HCT116 (cell line): ENCODE results near the gene INPP5B. TPM values are rescaled to one million over a fixed set of nuclear protein-coding genes. Genes with fewer than 3 reads are reported as not detected.

Experiments
- ATAC-seq: fragments of 200-7000 bp; cut with Tn5 transposase; 2 replicates; pipeline ENCODE4 v1.9.1; 2020; ENCODE audit warnings: mild to moderate bottlenecking, moderate library complexity
- BruUV-seq: library from RNA; stranded (reverse); fragments of 400-500 nt; replicated peaks from 2 replicates; lab custom pipeline; 2021; lab: Mats Ljungman, UMichigan
- CTCF ChIA-PET: fragments of 300-600 bp; sonication (Branson Sonifier 250); formaldehyde crosslinking; loops from one replicate; lab custom pipeline; 2021; ENCODE audit warnings: antibody characterized with exemption; lab: Charles Lee
- POLR2A ChIA-PET: fragments of 300-600, 350-600 bp; sonication (Branson Sonifier 250); formaldehyde crosslinking; loops from one replicate; lab custom pipeline; 2021; ENCODE audit warnings: antibody characterized with exemption; lab: Charles Lee
- RAD21 ChIA-PET, 2 experiments: fragments of 300-600 bp; sonication (Branson Sonifier 250); formaldehyde crosslinking; loops; one replicate each; lab custom pipeline; 2023; ENCODE audit warnings: low total read pairs in 2 of 2; ENCODE audit not compliant: uncharacterized antibody in 2 of 2, unreplicated experiment in 2 of 2, low non-redundant PET in 1 of 2; lab: Charles Lee
- DNase-seq: peaks from one replicate; pipeline ENCODE4 v3.0.0-alpha.2; 2010; ENCODE audit warnings: low read depth, low spot score
- H2AFZ ChIP-seq: fragments of 200-600 bp; shearing (Covaris generic), sonication (generic); 2 replicates; pipeline ENCODE4 v1.6.1; 2017; ENCODE audit warnings: low read depth, mixed run types, mixed read lengths, antibody characterized with exemption, low read length; ENCODE audit not compliant: poor library complexity, severe bottlenecking
- H3K27ac ChIP-seq: 2 replicates; pipeline ENCODE4 v1.5.1; 2012; ENCODE audit warnings: low read depth, low read length
- H3K27me3 ChIP-seq: fragments of 200-600 bp; sonication (generic); 2 replicates; pipeline ENCODE4 v1.6.1; 2016; ENCODE audit warnings: mixed run types, low read length, mixed read lengths; ENCODE audit not compliant: insufficient read depth
- H3K36me3 ChIP-seq, 2 experiments: fragments of 200-500 bp in 1 of 2; fragments of 200-600 bp in 1 of 2; sonication (Bioruptor generic) in 1 of 2; sonication (generic) in 1 of 2; 2 replicates each; pipeline versions ENCODE4 v1.5.1 to v1.6.1; 2014 to 2016; ENCODE audit warnings: low read length in 2 of 2, inconsistent platforms in 1 of 2, mixed read lengths in 1 of 2, mixed run types in 1 of 2; ENCODE audit not compliant: insufficient read depth in 2 of 2, control insufficient read depth in 1 of 2
- H3K4me1 ChIP-seq, 2 experiments: fragments of 200-600 bp in 1 of 2; sonication (generic) in 1 of 2; 2 replicates each; pipeline versions ENCODE4 v1.5.1 to v1.6.1; 2012 to 2017; ENCODE audit warnings: low read length in 2 of 2, inconsistent platforms in 1 of 2, mild to moderate bottlenecking in 1 of 2, mixed read lengths in 1 of 2, mixed run types in 1 of 2, moderate library complexity in 1 of 2; ENCODE audit not compliant: insufficient read depth in 2 of 2, control insufficient read depth in 1 of 2
- H3K4me2 ChIP-seq: fragments of 200-600 bp; sonication (generic); 2 replicates; pipeline ENCODE4 v1.6.1; 2017; ENCODE audit warnings: mixed run types, low read length, mixed read lengths
- H3K4me3 ChIP-seq, 2 experiments: fragments of 200-600 bp in 1 of 2; sonication (generic) in 1 of 2; replicated peaks in 1 of 2; 2 replicates each; pipeline ENCODE4 v1.5.1; 2011 to 2016; ENCODE audit warnings: low read length in 2 of 2, control low read depth in 1 of 2, low read depth in 1 of 2, mild to moderate bottlenecking in 1 of 2, mixed read lengths in 1 of 2, mixed run types in 1 of 2
- H3K79me2 ChIP-seq: fragments of 200-600 bp; sonication (generic); 2 replicates; pipeline ENCODE4 v1.6.1; 2017; ENCODE audit warnings: mild to moderate bottlenecking, mixed run types, low read length, moderate library complexity, mixed read lengths; ENCODE audit not compliant: insufficient read depth
- H3K9ac ChIP-seq: fragments of 200-600 bp; sonication (generic); 2 replicates; pipeline ENCODE4 v1.6.1; 2016; ENCODE audit warnings: low read length, mixed read lengths
- H3K9me2 ChIP-seq: fragments of 200-600 bp; sonication (generic), shearing (Covaris generic); 2 replicates; pipeline ENCODE4 v1.6.1; 2017; ENCODE audit warnings: mixed run types, mild to moderate bottlenecking, moderate library complexity; ENCODE audit not compliant: insufficient read depth
- H3K9me3 ChIP-seq, 2 experiments: fragments of 200-500 bp in 1 of 2; fragments of 200-600 bp in 1 of 2; sonication (Bioruptor generic) in 1 of 2; sonication (generic) in 1 of 2; 2 replicates each; pipeline ENCODE4 v1.6.1; 2014 to 2017; ENCODE audit warnings: low read length in 2 of 2, mixed read lengths in 2 of 2, inconsistent platforms in 1 of 2, low read depth in 1 of 2, mild to moderate bottlenecking in 1 of 2, mixed run types in 1 of 2, moderate library complexity in 1 of 2; ENCODE audit not compliant: control insufficient read depth in 1 of 2, insufficient read depth in 1 of 2
- H4K20me1 ChIP-seq: fragments of 200-600 bp; sonication (generic), shearing (Covaris generic); 2 replicates; pipeline ENCODE4 v1.6.1; 2017; ENCODE audit warnings: mixed run types, mild to moderate bottlenecking, moderate library complexity; ENCODE audit not compliant: insufficient read depth
- EZH2 ChIP-seq: fragments of 200-600 bp; sonication (generic); IDR thresholded peaks from 2 replicates; pipeline ENCODE4 v1.6.1; 2017; ENCODE audit warnings: antibody characterized with exemption, mixed run types
- POLR2AphosphoS5 ChIP-seq: IDR thresholded peaks from 2 replicates; pipeline ENCODE4 v1.6.1; 2011; ENCODE audit warnings: mild to moderate bottlenecking, low read depth, low read length, moderate library complexity
- ZBTB33 ChIP-seq: IDR thresholded peaks from 2 replicates; pipeline ENCODE4 v1.6.1; 2011; ENCODE audit warnings: mild to moderate bottlenecking, low read length, moderate library complexity; ENCODE audit not compliant: insufficient replicate concordance; ENCODE audit errors: extremely low read depth
- ZFX ChIP-seq: fragments of 450-650 bp; IDR thresholded peaks from 2 replicates; pipeline ENCODE4 v1.6.1; 2017
- ZNF274 ChIP-seq: fragments of 200-500 bp; sonication (Bioruptor generic); IDR thresholded peaks from 2 replicates; pipeline ENCODE4 v1.6.1; 2014; ENCODE audit warnings: mild to moderate bottlenecking, low read depth, low read length, inconsistent platforms
- intact Hi-C: fragments of 100-400 bp; cut with micrococcal nuclease; formaldehyde crosslinking; loops from 2 replicates; pipeline ENCODE4 v1.10.0; 2022
- total RNA-seq: library from RNA; stranded (reverse); gene quantifications from one replicate; pipeline ENCODE4 v1.2.1, GENCODE V29; 2021; ENCODE audit not compliant: unreplicated experiment

The INPP5B gene
- total RNA-seq, 1 experiment from 2014 or later = 20.8 TPM

GRCh38 chr1:37884145-37884544 is 62.7 kb downstream of the INPP5B start:
- Histone ChIP-seq H3K36me3 (peaks cover 6 to 25% of the 10 kb centered on the region in 2 experiments; a peak in 3 of 4 replicates), H3K4me3 (no peak overlapping the region), H3K9ac (no peak overlapping the region), H3K79me2 (no peaks in the 10 kb centered on the region), H4K20me1 (no peaks in the 10 kb centered on the region), H3K27ac (no peak overlapping the region), H3K9me2 (no peaks in the 10 kb centered on the region), H2AFZ (no peak overlapping the region), H3K9me3 (no peaks in the 10 kb centered on the region), H3K4me1 (no peaks in the 10 kb centered on the region), H3K27me3 (no peaks in the 10 kb centered on the region), H3K4me2 (no peak overlapping the region)
- POLR2A ChIA-PET = no interaction called here
- DNase-seq = no peak
- intact Hi-C loops = no loop called here
- no TSS peak for BruUV-seq
- CTCF ChIA-PET = interaction anchor here (0.6 kb wide), 1 partner anchor 922 kb away, joined by 3 read pairs; no protein-coding TSS in a partner anchor
- TF ChIP-seq ZFX = no peak
- no peak for ATAC-seq
- RAD21 ChIA-PET = no interaction called here

GRCh38 chr1:37883671-37884070 is 63.2 kb downstream of the INPP5B start:
- H3K4me3 ChIP-seq = no peak overlapping the region

More at GRCh38 chr1:37883671-37884070, 63.2 kb downstream of the INPP5B start:
- ChIA-PET POLR2A (no interaction called here), CTCF (no interaction called here), RAD21 (no interaction called here)
- Histone ChIP-seq H3K9me3 (no peaks in the 10 kb centered on the region), H2AFZ (no peak overlapping the region), H3K9me2 (no peaks in the 10 kb centered on the region), H3K4me2 (no peak overlapping the region), H3K36me3 (peaks cover 6 to 26% of the 10 kb centered on the region in 2 experiments; a peak in 3 of 4 replicates), H3K27me3 (no peaks in the 10 kb centered on the region)
- DNase-seq (no peak), ATAC-seq (no peak)
- TF ChIP-seq ZNF274 (no peak), ZBTB33 (no peak), POLR2AphosphoS5 (no peak), EZH2 (no peak)
- TF ChIP-seq, all 23 proteins: peak for 0
- Histone ChIP-seq H4K20me1 (no peaks in the 10 kb centered on the region), H3K27ac (no peak overlapping the region), H3K4me1 (no peaks in the 10 kb centered on the region), H3K9ac (no peak overlapping the region), H3K79me2 (no peaks in the 10 kb centered on the region)
- intact Hi-C loops = no loop called here
- BruUV-seq = no TSS peak
